Small intestine (tissue), 7 donors: ENCODE data around the gene MRPL4. TPM values are rescaled to one million over a fixed set of nuclear protein-coding genes. Genes with fewer than 3 reads are reported as not detected.
A peak's percentile ranks its signal among the peaks of the same experiment; 100 is the strongest.

ENCODE experiments used
- DNase-seq, 2 donors: peaks; one replicate each; pipeline versions ENCODE4 v3.0.0 to v3.0.0-alpha.2; 2013
- FAIRE-seq: peaks from 2 replicates; lab custom pipeline; 2012; peaks lifted over from hg19 to GRCh38; lab: Jason Lieb, UNC
- H3K27ac ChIP-seq, 3 donors: one replicate each; pipeline ENCODE4 v1.5.1; 2013; ENCODE audit warnings: low read length in 2 of 3, mild to moderate bottlenecking in 2 of 3, control low read depth in 1 of 3, inconsistent platforms in 1 of 3, low read depth in 1 of 3, moderate library complexity in 1 of 3
- H3K27me3 ChIP-seq, 3 donors: one replicate each; pipeline ENCODE4 v1.6.1; 2013; ENCODE audit warnings: low read length in 3 of 3, inconsistent platforms in 1 of 3; ENCODE audit not compliant: control insufficient read depth in 3 of 3, insufficient read depth in 3 of 3
- H3K36me3 ChIP-seq, 3 donors: one replicate each; pipeline ENCODE4 v1.6.1; 2013; ENCODE audit warnings: low read length in 3 of 3, inconsistent platforms in 1 of 3, low read depth in 1 of 3, mild to moderate bottlenecking in 1 of 3, moderate library complexity in 1 of 3; ENCODE audit not compliant: control insufficient read depth in 3 of 3, insufficient read depth in 2 of 3
- H3K4me1 ChIP-seq, 3 donors: one replicate each; pipeline ENCODE4 v1.6.1; 2013; ENCODE audit warnings: low read length in 2 of 3, inconsistent platforms in 1 of 3, low read depth in 1 of 3, mild to moderate bottlenecking in 1 of 3, moderate library complexity in 1 of 3; ENCODE audit not compliant: control insufficient read depth in 3 of 3, insufficient read depth in 2 of 3
- H3K4me3 ChIP-seq, 3 donors: one replicate each; pipeline ENCODE4 v1.5.1; 2013; ENCODE audit warnings: low read length in 3 of 3, control low read depth in 1 of 3, inconsistent platforms in 1 of 3, low read depth in 1 of 3, mild to moderate bottlenecking in 1 of 3, moderate library complexity in 1 of 3
- H3K9me3 ChIP-seq, 2 donors: one replicate each; pipeline ENCODE4 v1.6.1; 2013; ENCODE audit warnings: low read depth in 1 of 2, low read length in 1 of 2; ENCODE audit not compliant: control insufficient read depth in 2 of 2, insufficient read depth in 1 of 2
- WGBS, 3 donors: extraction: QIAGEN DNeasy Blood & Tissue Kit; methylation state at CpG; one replicate each; pipeline ENCODE4 v1.1.7; 2013; 5-methylcytosine and 5-hydroxymethylcytosine counted together
- polyA plus RNA-seq, 4 donors: library from polyadenylated mRNA; stranded (reverse) in 3 of 4; unstranded in 1 of 4; fragments of 200-250 nt in 3 of 4; fragments of 120-200 nt in 1 of 4; gene quantifications; one replicate each; pipeline versions ENCODE4 v1.2.1 to v1.2.3, GENCODE V29; 2013
- donor health status: healthy with polysubstance abuse.
- donor health status: control.
- donor health status: control.
- donor health status: Bipolar disorder and iron deficiency.
- donor health status: healthy.

Gene MRPL4
- polyA plus RNA-seq, 4 donors = 35.0 to 85.8 (median 48.0) TPM

DNA sequence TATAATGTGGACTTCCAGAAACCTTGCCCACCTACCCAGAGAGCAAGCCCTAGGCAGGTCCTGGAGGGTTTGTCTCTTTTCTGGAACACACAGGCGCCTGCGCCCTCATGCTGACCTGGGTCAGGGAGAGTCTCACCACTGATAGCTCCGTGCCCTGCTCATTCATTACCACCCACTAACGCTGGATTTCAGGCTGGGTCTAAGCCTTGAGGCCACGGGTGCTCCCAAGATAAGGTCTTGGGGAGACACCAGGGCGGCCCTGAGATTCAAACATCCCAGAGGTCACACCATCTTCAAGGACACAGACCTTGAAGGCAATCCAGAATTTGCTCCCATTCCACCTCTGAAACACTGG is 26.0 kb upstream of the MRPL4 start:
- H3K9me3 ChIP-seq = no peaks in the 10 kb centered on the region
- H3K4me3 ChIP-seq = no peak overlapping the region
- peaks cover 0 to 6% (median 0%) of the 10 kb centered on the region in 3 donors for H3K27me3 ChIP-seq
- peaks cover 0 to 4% (median 0%) of the 10 kb centered on the region in 3 donors for H3K4me1 ChIP-seq
- FAIRE-seq (no peak), DNase-seq (no peak)
- peak overlapping the region in 2 of 3 donors; percentile 73 to 74 for H3K27ac ChIP-seq
- H3K36me3 ChIP-seq = peaks cover 0 to 23% (median 0%) of the 10 kb centered on the region in 3 donors
- WGBS, 3 donors = 70 to 76% (median 73%) methylated on average over 6 of the region's 6 CpGs

DNA sequence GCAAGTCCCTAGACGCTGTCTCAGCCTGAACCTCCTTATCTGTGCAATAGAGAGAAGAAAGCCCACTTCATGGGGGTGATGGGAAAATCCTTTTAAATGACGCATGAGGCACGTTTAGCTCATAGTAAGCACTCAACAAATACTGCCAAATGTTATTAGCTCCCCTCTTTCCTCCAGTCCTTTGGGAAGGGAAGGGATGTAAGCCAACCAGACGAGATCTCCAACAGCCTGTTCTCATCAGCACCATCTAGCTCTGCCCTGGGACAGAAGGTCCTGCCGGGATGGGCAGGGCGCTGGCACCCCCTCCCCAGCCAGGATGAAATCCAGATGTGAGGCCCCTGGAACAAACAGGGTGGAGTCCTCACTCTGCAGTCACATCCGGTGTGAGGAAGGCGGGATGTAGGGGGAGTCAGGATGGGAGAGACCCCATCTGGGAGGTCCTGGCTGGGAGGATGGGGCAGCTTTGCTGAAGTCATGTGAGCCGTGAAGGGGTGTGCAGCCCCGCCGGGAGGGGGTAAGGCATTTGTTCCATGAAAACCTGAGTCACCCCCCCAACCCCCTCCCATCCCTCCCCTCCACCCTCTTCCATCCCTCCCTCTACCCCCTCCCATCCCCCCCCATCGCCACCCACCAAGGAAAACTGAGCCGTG is 25.5 kb upstream of the MRPL4 start:
- DNase-seq = peak in 1 of 2 donors; percentile 46
- Histone ChIP-seq H3K27me3 (peaks cover 0 to 6% (median 0%) of the 10 kb centered on the region in 3 donors), H3K9me3 (no peaks in the 10 kb centered on the region), H3K4me3 (no peak overlapping the region), H3K4me1 (peaks cover 0 to 4% (median under 1%) of the 10 kb centered on the region in 3 donors), H3K36me3 (peaks cover 0 to 20% (median 0%) of the 10 kb centered on the region in 3 donors), H3K27ac (peak overlapping the region in 2 of 3 donors; percentile 78 to 80)
- no peak for FAIRE-seq
- WGBS, 3 donors = 53 to 79% (median 67%) methylated on average over 13 of the region's 13 CpGs

GRCh38 chr19:10227026-10227971 is 24.7 kb upstream of the MRPL4 start:
- Histone ChIP-seq H3K27me3 (peaks cover 0 to 6% (median 0%) of the 10 kb centered on the region in 3 donors), H3K4me3 (no peak overlapping the region), H3K27ac (peak overlapping the region in 2 of 3 donors; percentile 78 to 80), H3K36me3 (peaks cover 0 to 19% (median 0%) of the 10 kb centered on the region in 3 donors), H3K9me3 (no peaks in the 10 kb centered on the region), H3K4me1 (peaks cover 0 to 4% (median 3%) of the 10 kb centered on the region in 3 donors)
- DNase-seq (no peak), FAIRE-seq (no peak)
- 71 to 84% (median 79%) methylated on average over 26 to 28 of the region's 28 CpGs for WGBS, 3 donors

DNA sequence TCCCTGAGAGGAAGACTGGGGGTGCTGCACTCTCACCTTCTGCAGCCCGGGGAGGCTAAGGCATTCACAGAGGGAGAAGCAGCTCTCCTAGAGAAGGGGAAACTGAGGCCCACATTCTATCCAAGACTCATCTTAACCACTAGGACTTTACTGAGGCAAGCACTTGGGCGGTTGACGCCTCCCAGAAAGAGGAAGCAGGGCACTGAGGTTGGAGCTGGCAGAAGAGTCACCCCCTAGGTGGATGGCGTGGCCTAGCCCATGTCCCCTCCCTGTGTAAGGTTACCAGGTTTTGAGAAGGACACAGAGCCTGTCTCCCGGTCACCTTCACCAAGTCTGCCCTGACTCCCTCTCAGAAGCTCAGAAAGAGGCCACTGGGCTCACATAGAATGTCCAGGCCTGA is 23.6 kb upstream of the MRPL4 start:
- Histone ChIP-seq H3K27ac (peak overlapping the region in 1 of 3 donors; percentile 57), H3K4me1 (peaks cover 0 to 4% (median 3%) of the 10 kb centered on the region in 3 donors), H3K9me3 (no peaks in the 10 kb centered on the region), H3K27me3 (peaks cover 0 to 6% (median 0%) of the 10 kb centered on the region in 3 donors), H3K4me3 (no peak overlapping the region), H3K36me3 (peaks cover 0 to 14% (median 0%) of the 10 kb centered on the region in 3 donors)
- no peak for DNase-seq
- FAIRE-seq = no peak
- WGBS, 3 donors = 76 to 89% (median 79%) methylated on average over 5 of the region's 5 CpGs

DNA sequence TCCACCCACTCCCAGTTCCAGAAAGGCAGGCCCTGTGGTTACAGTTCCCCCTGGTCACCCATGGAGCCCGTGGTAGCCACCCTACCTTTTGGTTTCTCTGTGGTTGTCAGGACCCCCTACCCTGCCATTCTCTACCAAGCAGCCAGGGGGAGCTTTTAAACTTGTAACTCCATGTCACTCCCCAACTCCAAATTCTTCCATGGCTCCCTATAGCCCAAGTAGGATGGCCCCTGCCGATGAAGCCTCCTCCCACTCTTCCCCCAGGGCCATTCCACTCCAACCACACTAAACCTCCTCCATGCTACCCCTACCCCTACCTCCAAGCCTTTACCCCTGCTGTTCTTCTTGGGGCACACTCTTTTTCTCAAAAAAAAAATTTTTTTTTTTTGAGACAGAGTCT is 23.1 kb upstream of the MRPL4 start:
- no peak for FAIRE-seq

DNA sequence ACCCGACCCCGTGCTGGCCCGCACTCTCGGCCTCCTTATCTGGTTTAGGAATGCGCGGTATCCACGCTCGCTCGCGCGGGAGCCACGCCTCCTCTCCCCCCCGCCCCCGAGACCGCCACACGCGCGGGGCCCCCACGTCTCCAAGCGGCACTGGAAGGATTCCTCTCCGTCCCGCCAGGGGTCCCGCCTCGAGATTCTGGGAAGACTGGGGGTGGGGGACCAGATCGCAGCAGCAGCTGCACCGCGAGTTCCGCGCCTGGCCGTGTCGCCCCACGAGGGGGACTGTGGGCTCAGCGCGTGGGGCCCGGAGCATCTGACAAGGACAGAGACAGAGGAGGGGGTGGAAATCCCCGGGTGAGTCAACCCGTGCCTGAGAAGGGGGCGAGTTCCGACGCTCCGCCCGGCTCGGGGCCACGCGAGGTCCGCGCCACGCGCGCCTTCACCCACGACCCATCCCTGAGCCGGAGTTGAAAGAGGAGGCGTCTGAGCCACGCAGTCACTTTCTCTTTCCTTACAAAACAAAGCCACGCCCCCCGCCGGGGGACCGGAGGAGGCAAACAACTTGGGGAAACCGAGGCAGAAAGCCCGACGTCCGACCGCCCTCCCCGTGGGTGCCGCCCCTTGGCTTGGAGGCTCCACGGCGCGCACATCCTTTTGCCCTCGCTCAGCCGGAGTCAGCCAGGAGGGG is 21.7 kb upstream of the MRPL4 start:
- DNase-seq (peak; percentile 26 to 40), FAIRE-seq (no peak)
- no peaks in the 10 kb centered on the region for H3K9me3 ChIP-seq
- peaks cover 0 to 4% (median 3%) of the 10 kb centered on the region in 3 donors for H3K4me1 ChIP-seq
- H3K36me3 ChIP-seq = no peaks in the 10 kb centered on the region
- peak overlapping the region in 2 of 3 donors; percentile 84 to 91 for H3K27ac ChIP-seq
- peaks cover 0 to 6% (median 0%) of the 10 kb centered on the region in 3 donors for H3K27me3 ChIP-seq
- peak overlapping the region; percentile 53 to 69 (median 69) for H3K4me3 ChIP-seq
- WGBS, 3 donors = 1 to 2% (median 1%) methylated on average over 47 to 70 of the region's 70 CpGs

More for the DNA sequence above, 23.1 kb upstream of the MRPL4 start:
- Histone ChIP-seq H3K36me3 (peaks cover 0 to 8% (median 0%) of the 10 kb centered on the region in 3 donors), H3K27me3 (peaks cover 0 to 6% (median 0%) of the 10 kb centered on the region in 3 donors), H3K9me3 (no peaks in the 10 kb centered on the region), H3K4me1 (peaks cover 0 to 4% (median 3%) of the 10 kb centered on the region in 3 donors), H3K4me3 (no peak overlapping the region), H3K27ac (peak overlapping the region in 1 of 3 donors; percentile 57)
- WGBS, 3 donors = 55 to 67% (median 64%) methylated on average over 2 of the region's 2 CpGs
- DNase-seq = peak; percentile 22 to 30

DNA sequence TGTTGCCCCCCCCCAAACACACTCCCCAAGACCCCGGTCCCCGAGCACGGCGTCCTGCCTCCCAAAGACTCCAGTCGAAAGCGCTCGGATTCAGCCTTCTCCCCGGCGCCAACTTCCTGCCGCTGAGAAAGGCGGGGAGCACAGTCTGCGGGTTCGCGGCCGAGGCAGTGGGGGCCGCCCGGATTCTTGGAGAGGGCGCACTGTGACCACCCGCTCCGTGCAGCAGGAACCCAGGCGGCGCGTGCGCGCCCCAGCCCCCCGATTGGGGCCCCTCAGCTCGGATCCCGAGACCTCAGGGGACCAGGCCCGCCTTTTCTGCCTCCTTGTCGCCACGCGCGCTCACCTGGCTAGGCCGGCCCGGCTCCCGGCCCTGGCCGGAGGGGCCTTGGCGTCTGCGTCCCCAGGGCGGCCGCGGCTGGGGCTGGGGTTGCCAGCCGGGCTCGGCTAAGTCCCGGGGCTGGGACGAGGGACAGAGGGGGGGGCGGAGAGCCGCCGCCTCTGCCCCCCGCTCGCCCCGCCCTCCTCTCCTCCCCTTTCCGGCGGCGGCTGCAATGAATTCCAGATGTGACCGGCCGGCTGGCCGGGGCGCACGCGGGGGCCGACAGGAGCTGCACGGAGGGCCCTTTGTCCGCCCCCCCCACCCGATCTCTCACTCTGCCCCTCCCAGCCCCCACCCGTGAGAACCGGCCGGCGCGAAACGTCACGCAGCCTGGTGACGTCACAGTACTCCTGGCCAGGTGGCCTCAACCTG is 21.0 kb upstream of the MRPL4 start, which contains the start of gene S1PR2:
S1PR2 (minus strand) TSS at position 471 of the 751 bp plus-strand sequence. CDS start 6,426 bp downstream, outside the sequence.
- Histone ChIP-seq H3K36me3 (no peaks in the 10 kb centered on the region), H3K27me3 (peaks cover 0 to 6% (median 0%) of the 10 kb centered on the region in 3 donors), H3K4me3 (peak within 1 kb of the TSS; percentile 53 to 69 (median 69)), H3K9me3 (no peaks in the 10 kb centered on the region), H3K4me1 (peaks cover 0 to 4% (median 3%) of the 10 kb centered on the region in 3 donors), H3K27ac (peak within 1 kb of the TSS; percentile 36 to 91 (median 84))
- peak; percentile 36 to 76 for DNase-seq
- WGBS, 3 donors = 0 to 1% (median 1%) methylated on average over 45 to 73 of the region's 73 CpGs
- no peak for FAIRE-seq
